ENCODE measurements around the gene SCMH1.

The SCMH1 gene

GRCh38 chr1:41098730-41099460 is 143.2 kb downstream of the SCMH1 start:
- Histone ChIP-seq H3K27ac (no peak overlapping the region), H3K36me3 (peaks cover 13% of the 10 kb centered on the region), H3K27me3 (ENCODE audit: insufficient read depth, low read depth, severe bottlenecking) (no peaks in the 10 kb centered on the region), H3K4me3 (ENCODE audit: low read depth, low read length) (no peak overlapping the region), H3K9me3 (ENCODE audit: severe bottlenecking) (no peaks in the 10 kb centered on the region)
- no peak for TF ChIP-seq CTCF (IDR thresholded peaks at IDR 0.05; ENCODE audit: low read depth, low read length)
- no peak for DNase-seq

GRCh38 chr1:41097105-41097504 is 145.0 kb downstream of the SCMH1 start:
- no peak overlapping the region for H3K27ac ChIP-seq
- no peak for TF ChIP-seq CTCF (IDR thresholded peaks at IDR 0.05; ENCODE audit: low read depth, low read length)
- DNase-seq, result no peak
- H3K4me3 ChIP-seq (ENCODE audit: low read depth, low read length), result no peak overlapping the region
- peaks cover 13% of the 10 kb centered on the region for H3K36me3 ChIP-seq
- no peaks in the 10 kb centered on the region for H3K27me3 ChIP-seq (ENCODE audit: insufficient read depth, low read depth, severe bottlenecking)
- no peaks in the 10 kb centered on the region for H3K9me3 ChIP-seq (ENCODE audit: severe bottlenecking)

- H3K9me3 ChIP-seq (ENCODE audit: severe bottlenecking), result no peaks in the 10 kb centered on the region
- peaks cover 5% of the 10 kb centered on the region; the same call in 1 of the 2 replicates for H3K36me3 ChIP-seq
- no peak for DNase-seq
- no peak overlapping the region for H3K4me3 ChIP-seq (ENCODE audit: low read depth, low read length)
- no peaks in the 10 kb centered on the region for H3K27me3 ChIP-seq (ENCODE audit: insufficient read depth, low read depth, severe bottlenecking)
- TF ChIP-seq CTCF (IDR thresholded peaks at IDR 0.05; ENCODE audit: low read depth, low read length), result no peak
- no peak overlapping the region for H3K27ac ChIP-seq
Observed at GRCh38 chr1:41093826-41094225, 148.3 kb downstream of the SCMH1 start.

GRCh38 chr1:41086921-41087320 is 155.2 kb downstream of the SCMH1 start:
- DNase-seq, result no peak
- no peak overlapping the region for H3K27ac ChIP-seq
- H3K4me3 ChIP-seq (ENCODE audit: low read depth, low read length), result no peak overlapping the region
- H3K27me3 ChIP-seq (ENCODE audit: insufficient read depth, low read depth, severe bottlenecking), result no peaks in the 10 kb centered on the region
- H3K9me3 ChIP-seq (ENCODE audit: severe bottlenecking), result no peaks in the 10 kb centered on the region
- no peak for TF ChIP-seq CTCF (IDR thresholded peaks at IDR 0.05; ENCODE audit: low read depth, low read length)
- no peaks in the 10 kb centered on the region; the same call in 1 of the 2 replicates for H3K36me3 ChIP-seq

- Histone ChIP-seq H3K4me3 (ENCODE audit: low read depth, low read length) (no peak overlapping the region), H3K36me3 (peaks cover 17% of the 10 kb centered on the region), H3K9me3 (ENCODE audit: severe bottlenecking) (no peaks in the 10 kb centered on the region), H3K27me3 (ENCODE audit: insufficient read depth, low read depth, severe bottlenecking) (no peaks in the 10 kb centered on the region), H3K27ac (no peak overlapping the region)
- no peak for TF ChIP-seq CTCF (IDR thresholded peaks at IDR 0.05; ENCODE audit: low read depth, low read length)
- DNase-seq, result no peak
Observed at GRCh38 chr1:41078616-41079015, 163.5 kb downstream of the SCMH1 start.

GRCh38 chr1:41078193-41078592 is 163.9 kb downstream of the SCMH1 start:
- no peak overlapping the region for H3K27ac ChIP-seq
- DNase-seq, result no peak
- no peaks in the 10 kb centered on the region for H3K9me3 ChIP-seq (ENCODE audit: severe bottlenecking)

More at GRCh38 chr1:41078193-41078592, 163.9 kb downstream of the SCMH1 start:
- peaks cover 19% of the 10 kb centered on the region for H3K36me3 ChIP-seq
- no peak for TF ChIP-seq CTCF (IDR thresholded peaks at IDR 0.05; ENCODE audit: low read depth, low read length)
- no peaks in the 10 kb centered on the region for H3K27me3 ChIP-seq (ENCODE audit: insufficient read depth, low read depth, severe bottlenecking)
- H3K4me3 ChIP-seq (ENCODE audit: low read depth, low read length), result no peak overlapping the region
